Measurements from ENCODE around the gene ANKRD40.

The ANKRD40 gene

GRCh38 chr17:50668025-50668837 is 39.5 kb downstream of the ANKRD40 start:
- DNase-seq, result no peak

GRCh38 chr17:50667259-50668024 is 40.3 kb downstream of the ANKRD40 start:
- no peak for DNase-seq

- no peak for DNase-seq
Measured at GRCh38 chr17:50666316-50666715, 41.4 kb downstream of the ANKRD40 start.

GRCh38 chr17:50665838-50666237 is 41.9 kb downstream of the ANKRD40 start:
- DNase-seq, result no peak

- no peak for DNase-seq
Measured at GRCh38 chr17:50664788-50665458, 42.8 kb downstream of the ANKRD40 start.

- no peak for DNase-seq
Measured at GRCh38 chr17:50663812-50664374, 43.8 kb downstream of the ANKRD40 start.

- DNase-seq, result no peak
Measured at GRCh38 chr17:50662632-50663225, 45.0 kb downstream of the ANKRD40 start.

- peak in 2 of 14 donors; percentile 20 to 32 for DNase-seq
Measured at GRCh38 chr17:50661795-50662391, 45.8 kb downstream of the ANKRD40 start.

- no peak for DNase-seq
Measured at GRCh38 chr17:50661348-50661747, 46.4 kb downstream of the ANKRD40 start.

- no peak for DNase-seq
Measured at GRCh38 chr17:50660887-50661345, 46.8 kb downstream of the ANKRD40 start.

- no peak for DNase-seq
Measured at GRCh38 chr17:50660042-50660886, 47.5 kb downstream of the ANKRD40 start.

GRCh38 chr17:50659179-50659578 is 48.5 kb downstream of the ANKRD40 start:
- DNase-seq, result no peak

- DNase-seq, result no peak
Measured at GRCh38 chr17:50658616-50659015, 49.1 kb downstream of the ANKRD40 start.

GRCh38 chr17:50657627-50658026 is 50.1 kb downstream of the ANKRD40 start:
- DNase-seq, result no peak

GRCh38 chr17:50657054-50657453 is 50.7 kb downstream of the ANKRD40 start:
- DNase-seq, result no peak

- no peak for DNase-seq
Measured at GRCh38 chr17:50656509-50656908, 51.2 kb downstream of the ANKRD40 start.

GRCh38 chr17:50653738-50654137 is 54.0 kb downstream of the ANKRD40 start:
- no peak for DNase-seq

GRCh38 chr17:50651661-50652060 is 56.1 kb downstream of the ANKRD40 start:
- no peak for DNase-seq

GRCh38 chr17:50649042-50649908 is 58.4 kb downstream of the ANKRD40 start:
- DNase-seq, result no peak

GRCh38 chr17:50647187-50647586 is 60.5 kb downstream of the ANKRD40 start:
- peak in 1 of 14 donors; percentile 31 for DNase-seq

All from C1 segment of cervical spinal cord (tissue), 14 donors.